Stimulated activated CD8-positive, alpha-beta memory T cell treated with anti-CD3 and anti-CD28 coated beads, Interleukin-12 subunit alpha, Interleukin-12 subunit beta, amount 100 ng/mL, for 24 hours (primary cell): ENCODE measurements around the gene CRTC1.

Source experiments
- DNase-seq: peaks from one replicate; pipeline ENCODE4 v3.0.0-alpha.2; 2020; ENCODE audit errors: extremely low read depth

The CRTC1 gene

DNA sequence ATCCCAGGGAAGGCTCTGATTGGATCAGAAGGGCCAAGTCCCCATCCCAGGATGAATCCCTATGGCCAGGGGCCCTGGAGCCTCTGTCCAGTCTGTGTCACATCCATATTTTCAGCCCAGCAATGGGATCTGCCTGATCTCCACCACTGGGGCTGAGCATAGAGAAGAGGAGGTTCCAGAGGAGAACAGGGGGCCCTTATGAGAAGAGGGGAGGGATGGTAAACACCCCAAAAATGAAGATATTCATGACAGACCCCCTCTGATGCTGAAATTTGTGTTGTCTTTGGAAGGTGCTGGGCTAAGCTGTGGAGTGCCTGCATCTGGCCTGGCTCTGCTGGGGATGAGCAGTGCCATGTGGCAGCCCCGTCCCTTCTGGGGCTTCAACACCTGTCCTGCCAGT is 32.2 kb upstream of the CRTC1 start:
- no peak for DNase-seq

DNA sequence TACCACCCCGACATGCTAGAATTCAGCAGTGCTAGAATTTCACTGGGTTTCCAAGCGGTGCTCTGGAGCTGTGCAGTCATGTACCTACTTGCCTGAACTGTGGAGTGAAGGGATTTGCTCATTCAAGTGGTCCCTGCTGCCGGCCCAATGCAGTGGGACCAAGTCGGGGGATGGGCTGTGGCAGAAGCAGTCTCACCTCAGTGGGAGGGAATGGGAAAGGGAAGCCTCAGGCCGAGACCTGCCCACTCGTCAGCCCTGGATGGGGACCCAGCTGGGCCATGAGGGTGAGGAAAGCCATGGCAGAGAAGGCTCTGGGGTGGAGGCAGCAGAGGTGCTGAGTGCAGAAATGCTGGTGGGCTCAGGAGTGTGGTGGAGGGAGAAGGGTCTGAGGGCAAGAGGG is 31.7 kb upstream of the CRTC1 start:
- DNase-seq = no peak

DNA sequence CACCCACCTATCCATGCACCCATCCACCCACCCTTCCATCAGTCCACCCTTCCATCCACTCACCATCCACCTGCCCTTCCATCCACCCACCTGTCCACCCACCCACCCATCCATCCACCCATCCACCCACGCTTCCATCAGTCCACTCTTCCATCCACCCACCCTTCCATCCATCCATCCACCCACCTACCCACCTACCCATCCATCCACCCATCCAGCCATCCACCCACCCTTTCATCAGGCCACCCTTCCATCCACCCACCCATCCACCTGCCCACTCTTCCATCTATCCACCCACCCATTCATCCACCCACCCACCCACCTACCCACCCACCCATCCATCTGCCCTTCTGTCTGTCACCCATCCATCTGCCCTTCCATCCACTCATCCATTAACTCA is 29.6 kb upstream of the CRTC1 start:
- no peak for DNase-seq

DNA sequence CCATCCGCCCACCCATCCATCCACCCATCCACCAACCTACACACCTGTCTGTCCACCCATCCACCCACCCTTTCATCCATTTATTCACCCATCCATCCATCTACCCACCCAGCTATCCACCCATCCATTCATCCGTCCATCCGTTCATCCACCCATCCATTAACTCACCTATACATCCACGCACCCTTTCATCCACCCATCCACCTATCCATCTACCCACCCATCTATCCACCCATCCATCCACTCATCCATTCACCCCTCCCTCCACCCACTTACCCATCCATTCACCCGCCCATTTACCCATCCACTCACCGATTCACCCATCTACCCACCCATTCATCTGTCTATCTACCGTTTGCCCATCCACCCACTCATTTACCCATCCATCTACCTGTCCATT is 29.0 kb upstream of the CRTC1 start:
- no peak for DNase-seq

DNA sequence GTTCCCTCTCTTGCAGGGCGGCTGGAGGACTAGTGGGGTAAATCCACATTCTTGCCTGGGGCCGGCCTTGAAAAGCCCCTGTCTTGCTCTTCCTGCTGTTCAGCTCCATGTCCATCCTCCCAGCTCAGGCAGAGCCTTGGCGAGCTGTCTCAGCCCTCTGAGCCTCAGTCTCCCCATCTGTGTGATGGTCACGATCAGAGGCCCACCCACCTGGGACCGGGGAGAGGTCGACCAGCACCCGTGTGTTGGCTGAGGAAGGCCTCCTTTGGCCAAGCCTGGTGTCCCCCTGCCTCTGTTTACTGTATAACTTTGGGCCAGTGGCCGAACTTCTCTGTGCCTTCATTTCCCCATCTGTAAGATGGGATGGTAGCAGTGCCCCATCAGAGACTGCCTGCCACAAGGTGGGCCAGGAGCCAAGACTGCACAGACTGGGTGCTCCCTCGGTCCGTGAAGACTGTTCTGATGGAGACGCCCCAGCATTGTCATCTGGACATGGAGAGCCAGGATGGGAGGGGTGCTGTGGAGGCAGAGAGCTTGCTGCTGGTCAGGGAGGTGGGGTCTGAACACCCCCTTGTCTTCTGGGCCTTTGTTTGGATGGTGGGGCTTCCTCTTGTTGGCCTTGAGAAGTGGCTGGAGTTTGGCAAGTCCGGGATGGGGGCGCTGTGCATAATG is 28.2 kb upstream of the CRTC1 start:
- no peak for DNase-seq

DNA sequence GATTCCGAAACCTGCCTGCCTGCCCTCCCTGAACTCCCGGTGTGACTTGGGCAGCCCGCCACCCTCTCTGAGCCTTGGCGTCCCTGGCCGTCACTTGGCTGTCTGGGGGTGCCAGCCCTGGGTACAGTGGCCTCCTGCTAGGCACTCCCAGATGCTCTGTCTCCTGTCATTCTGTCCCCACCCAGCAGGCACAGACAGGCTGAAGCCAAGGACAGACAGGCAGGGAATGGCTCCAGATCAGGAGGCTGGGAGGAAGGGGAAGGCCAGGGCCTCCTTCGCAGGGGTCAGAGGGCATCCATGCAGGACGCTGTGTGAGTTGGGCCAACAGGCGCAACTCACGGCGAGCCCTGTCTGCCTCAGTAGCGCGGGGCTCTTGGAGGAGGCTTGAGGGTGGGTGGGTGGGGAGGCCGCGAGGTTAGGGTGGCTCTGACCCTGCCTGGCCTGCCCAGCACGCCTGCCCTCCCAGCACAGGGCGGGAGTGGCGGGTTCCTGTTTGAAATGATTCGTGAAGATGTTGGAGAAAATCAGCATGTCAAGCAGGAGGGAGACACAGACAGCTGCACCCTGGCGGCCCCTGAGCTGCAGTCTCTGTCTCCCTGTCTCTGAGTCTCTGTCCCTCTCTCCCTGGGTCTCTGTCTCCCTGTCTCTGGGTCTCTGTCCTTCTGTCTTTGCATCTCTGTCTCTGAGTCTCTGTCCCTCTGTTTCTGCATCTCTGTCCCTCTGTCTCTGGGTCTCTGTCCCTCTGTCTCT is 27.0 kb upstream of the CRTC1 start:
- no peak for DNase-seq

DNA sequence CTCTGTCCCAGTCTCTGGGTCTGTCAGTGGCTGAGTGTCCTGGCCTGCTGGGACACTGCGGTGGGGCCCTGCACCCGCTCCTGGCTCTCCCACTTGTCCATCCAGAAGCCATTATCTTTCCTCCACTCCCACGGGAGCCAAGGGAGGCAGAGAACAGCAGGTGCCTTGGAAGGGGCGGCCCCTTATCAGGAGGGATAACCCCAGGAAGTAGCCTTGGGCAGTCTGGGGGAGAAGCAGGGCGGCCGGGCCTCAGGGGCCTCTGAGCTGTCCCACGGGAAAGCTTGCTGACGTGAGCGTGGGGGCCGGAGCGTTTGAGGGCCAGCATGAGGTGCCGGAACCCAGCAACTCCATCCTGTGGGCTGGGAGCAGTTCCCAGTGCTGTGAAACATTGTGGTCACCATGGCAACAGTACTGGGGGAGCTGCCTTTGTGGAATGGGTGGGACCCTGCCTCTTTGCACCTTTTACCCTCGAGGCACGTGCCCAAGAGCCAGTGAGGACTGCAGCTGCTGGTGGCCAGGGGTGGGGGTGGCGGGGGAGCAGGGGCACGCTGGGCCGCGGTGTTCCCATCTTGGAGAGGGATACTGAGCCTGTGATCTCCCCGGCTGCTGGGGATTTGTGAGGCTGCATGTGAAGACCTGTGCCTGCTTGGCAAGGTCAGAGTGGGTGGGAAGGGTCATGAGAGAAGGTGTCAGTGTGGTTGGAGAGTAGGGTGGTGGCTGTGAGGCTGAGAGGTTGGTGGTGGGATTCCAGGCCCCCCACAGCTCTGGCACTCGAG is 25.7 kb upstream of the CRTC1 start:
- no peak for DNase-seq

DNA sequence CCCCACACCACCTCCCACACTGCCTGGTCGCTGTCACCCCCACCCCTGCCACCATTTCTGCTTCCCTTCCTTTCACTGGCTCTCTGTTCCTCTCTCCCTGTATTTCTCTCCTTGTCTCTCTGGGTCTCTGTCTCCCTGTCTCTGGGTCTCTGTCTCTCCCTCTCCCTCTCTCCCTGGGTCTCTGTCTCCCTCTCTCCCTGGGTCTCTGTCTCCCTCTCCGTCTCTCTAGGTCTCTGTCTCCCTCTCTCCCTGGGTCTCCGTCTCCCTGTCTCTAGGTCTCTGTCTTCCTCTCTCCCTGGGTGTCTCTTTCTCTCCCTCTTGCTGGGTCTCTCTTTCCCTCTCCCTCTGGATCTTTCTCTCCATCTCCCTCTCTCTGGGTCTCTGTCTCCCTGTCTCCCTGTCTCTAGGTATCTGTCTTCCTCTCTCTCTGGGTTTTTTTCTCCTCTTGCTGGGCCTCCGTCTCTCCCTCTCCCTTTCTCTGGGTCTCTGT is 25.1 kb upstream of the CRTC1 start:
- DNase-seq = no peak

DNA sequence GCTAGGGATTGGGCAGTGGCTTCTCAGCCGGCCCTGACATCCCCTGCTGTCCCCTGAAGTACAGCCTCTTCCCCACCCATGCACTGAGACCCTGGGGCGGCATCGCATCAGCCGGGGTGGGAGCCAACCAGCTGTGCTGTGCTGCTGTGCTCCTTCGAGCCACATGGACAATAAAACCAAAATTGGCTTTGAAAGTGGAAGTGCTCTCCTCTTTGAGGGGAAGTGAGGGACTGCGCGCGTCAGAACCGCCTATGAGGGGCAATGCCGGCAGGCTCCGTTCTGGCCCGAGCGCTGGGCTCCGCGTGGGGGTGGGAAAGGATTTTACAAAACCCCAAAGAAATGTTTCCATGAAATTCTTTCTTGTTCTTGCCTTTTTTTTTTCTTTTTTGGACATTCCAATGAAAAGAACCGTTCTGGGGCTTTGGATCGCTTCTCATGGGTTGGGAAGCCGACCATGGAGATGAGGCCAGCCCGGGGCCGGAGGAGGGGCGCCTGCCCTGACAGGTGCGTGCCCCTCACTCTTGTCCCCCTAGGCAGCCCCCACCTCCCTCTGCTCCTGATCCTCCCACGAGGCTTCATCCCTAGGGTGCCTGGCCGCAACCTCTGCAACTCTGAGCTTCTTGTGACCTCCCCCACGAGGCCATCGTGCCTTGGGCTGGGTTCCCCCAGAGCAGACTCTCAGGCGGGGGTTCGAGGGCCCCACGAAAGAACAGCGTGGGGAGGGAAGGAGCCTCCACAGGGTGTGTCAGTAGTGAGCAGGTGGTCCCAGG is 24.0 kb upstream of the CRTC1 start:
- no peak for DNase-seq

DNA sequence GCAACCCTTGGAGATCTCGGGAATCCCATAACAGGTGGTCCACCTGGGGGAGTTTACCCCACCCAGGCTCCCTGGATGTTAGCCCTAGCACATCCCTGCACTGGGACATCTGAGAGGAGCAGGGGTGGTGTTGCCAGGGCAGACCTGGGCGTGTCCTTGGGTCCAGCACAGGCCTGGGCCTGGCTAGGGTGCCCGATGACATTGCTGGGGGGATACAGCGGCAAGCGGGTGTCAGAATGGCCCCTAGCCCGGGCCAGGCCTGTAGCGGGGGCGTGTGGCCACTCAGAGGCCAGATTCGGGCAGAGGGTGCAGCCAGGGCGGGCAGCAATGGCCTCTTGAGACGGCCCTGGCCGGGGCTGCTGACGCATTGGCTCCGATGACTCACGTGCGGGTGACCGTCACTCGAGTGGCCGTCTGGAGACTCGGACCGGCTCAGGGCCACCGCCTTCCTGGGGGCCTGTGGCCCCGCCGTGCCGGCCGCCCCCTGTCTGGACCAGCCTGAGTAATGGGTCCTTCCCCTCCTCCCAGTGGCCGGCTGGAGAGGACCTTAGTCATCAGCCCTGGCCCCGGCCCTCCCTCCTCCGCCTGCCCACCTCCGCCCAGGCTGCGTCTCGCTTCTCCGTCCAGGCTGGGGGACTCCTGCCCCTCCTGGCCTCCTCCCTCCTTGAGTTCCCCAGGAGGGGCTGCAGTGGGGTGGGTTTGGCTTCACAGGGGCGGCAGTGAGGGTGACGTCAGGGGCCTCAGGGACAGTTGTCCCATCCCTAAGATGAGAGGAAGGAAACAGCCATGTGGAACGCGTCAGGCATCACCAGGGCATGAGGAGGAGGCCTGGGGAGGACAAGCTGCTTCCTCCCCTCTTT is 23.2 kb upstream of the CRTC1 start:
- no peak for DNase-seq

DNA sequence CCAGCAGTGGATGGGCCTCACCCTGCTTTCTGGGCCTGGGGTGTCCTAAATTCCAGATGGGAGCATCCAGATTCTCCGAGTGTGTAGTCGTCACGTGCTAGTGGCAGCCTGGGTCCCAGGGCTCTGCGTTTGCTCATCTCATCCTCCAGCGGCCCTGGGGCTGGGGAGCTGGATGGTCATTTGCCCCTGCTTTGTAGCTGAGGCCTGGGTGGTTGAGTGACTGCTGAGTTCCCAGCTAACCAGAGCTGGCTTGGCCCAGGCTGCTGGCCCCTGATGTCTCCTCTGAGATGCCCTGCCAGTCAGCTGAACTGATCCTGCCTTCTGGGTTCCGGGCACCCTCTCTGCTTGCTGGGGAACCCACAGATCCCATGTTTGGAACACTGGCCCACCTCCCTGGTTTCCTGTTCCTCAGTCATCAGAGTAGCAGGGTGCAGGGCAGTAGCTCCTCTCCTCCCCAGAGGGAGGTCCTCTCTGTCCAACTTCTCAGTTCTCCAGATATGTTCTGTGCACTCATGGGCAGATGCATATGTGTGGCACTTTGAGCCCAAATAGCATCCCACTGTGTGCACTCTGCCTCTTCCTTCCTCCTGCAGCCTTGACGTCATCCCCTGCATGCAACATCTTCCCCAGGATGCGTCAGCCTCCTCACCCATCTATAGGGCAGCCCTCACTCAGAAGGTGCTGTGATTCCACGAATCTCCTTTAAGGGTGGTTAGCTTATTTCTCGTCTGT is 22.4 kb upstream of the CRTC1 start:
- no peak for DNase-seq

DNA sequence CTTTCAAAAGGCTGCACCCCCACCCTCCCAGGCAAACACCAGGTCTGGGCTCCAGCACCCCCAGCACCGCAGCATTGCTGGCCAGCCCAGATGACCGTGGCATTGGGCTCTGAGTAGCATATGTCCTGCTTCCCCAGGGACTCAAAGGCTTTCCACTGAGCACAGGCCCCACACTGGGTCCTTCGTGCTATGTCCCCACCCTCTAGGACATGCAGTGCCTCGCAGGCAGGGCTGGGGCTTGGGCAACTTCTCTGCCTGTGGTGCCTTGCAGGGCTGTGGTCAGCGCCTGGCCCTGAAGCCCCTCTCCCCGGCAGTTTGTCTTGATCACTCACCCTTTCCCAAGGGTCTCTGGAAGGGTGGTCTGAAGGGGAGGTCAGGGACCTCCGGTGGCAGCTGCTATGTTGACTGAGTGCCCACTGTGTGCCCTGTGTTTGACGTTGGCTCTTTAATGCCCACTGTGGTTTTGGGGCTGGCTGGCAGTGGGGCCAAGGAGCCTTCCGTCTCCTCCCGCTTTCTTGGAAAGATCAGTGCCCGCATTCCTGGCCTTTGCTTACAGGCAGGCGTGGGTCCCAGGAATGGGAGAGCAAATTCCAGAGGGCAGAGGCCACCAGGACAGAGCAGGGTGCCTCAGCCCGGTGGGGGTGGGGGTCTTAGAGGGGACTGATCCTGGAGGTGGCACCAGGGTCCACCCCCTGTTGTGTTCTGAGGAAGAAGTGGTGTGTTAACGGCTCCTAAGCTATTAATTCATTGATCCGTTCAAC is 20.3 kb upstream of the CRTC1 start:
- no peak for DNase-seq

DNA sequence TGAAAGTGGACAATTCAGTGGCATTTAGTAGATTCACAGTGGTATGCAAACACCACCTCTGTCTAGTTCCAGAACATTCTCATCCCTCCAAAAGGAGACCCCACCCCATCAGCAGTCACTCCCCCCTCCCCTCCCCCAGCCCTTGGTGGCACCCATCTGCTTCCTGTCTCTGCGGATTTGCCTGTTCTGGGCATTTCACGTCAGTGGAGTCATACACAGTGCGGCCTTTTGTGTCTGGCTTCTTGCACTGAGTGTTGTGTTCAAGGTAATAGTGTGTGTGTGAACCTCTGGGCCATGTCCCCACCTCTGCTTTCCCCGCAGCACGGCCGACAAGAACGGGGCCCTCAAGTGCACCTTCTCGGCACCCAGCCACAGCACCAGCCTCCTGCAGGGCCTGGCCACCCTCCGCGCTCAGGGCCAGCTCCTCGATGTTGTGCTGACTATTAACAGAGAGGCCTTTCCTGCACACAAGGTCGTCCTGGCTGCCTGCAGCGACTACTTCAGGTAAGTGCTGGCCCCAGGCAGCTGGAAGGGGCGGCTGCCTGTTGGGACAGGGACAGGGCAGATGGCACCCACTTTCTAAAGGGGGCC is 19.4 kb upstream of the CRTC1 start:
- DNase-seq = no peak

DNA sequence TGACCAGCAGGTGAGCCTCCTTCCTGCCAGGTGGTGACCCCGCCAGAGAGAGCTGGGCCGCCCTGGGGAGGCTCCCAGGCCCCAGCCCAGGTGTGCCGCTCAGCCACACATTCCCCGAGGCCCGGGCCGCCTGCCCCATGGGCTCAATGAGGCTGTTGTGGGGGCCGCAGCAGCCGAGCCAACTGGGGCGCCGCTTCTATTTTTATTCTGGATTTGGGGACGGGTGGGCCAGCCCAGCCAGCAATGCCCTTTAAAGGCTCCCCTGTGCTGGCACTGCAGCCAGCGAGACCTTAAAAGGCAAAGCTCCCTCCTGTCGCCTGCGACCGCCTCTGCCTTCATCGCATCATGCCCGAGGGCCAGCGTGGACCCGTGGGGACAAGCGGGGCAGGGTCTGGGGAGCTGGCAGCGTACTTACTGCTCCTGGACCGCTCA is 17.7 kb upstream of the CRTC1 start:
- DNase-seq = no peak

DNA sequence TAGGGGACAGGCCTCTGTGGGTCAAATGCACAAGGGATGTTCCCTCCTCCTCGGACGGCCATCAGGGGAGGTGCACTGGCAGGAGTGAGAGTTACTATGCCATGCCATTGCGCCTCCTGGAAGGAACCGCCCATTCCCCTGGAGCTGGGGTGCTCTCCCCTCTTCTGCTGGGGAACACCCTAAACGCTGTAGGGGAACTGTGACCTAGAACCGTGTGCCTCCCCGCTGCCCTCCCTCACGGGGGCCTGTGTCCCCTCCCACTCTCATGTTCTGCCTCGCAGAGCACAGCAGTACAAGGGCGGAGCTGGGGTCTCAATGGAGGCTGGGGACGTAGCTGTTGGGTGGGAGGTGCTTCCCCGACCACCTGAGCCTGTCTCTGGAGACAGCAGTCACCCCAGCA is 17.2 kb upstream of the CRTC1 start:
- no peak for DNase-seq

DNA sequence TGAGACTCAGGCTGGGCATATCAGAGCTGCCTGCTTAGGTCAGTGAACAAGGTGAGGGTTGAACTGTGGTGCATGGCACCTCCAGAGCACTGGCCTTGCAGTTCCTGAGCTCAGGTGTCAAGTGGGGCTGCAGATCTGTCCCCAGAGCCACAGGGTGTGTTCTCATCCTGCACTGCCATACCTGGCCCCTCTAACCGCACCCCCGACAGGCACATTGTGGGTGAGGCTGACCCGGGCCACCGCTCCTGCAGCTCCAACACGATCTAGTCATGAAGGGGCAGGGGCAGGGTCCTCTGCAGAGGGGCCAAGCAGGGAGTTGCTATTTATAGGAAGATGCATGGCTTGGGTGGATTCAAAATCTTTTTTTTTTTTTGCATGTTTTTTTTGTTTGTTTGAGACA is 16.7 kb upstream of the CRTC1 start:
- DNase-seq = no peak

DNA sequence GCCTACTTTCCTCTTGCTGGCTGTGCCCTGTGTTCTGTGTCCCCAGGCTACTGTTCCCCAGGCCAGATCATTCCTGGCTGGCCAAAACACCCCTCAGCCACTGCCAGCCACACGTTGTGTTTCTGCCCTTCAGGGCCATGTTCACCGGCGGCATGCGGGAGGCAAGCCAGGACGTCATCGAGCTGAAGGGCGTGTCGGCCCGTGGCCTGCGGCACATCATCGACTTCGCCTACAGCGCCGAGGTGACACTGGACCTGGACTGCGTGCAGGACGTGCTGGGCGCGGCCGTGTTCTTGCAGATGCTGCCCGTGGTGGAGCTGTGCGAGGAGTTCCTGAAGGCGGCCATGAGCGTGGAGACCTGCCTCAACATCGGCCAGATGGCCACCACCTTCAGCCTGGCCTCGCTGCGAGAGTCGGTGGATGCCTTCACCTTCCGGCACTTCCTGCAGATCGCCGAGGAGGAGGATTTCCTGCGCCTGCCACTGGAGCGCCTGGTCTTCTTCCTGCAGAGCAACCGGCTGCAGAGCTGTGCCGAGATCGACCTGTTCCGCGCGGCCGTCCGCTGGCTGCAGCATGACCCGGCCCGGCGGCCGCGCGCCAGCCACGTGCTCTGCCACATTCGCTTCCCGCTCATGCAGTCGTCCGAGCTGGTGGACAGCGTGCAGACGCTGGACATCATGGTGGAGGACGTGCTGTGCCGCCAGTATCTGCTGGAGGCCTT is 15.8 kb upstream of the CRTC1 start:
- DNase-seq = no peak

DNA sequence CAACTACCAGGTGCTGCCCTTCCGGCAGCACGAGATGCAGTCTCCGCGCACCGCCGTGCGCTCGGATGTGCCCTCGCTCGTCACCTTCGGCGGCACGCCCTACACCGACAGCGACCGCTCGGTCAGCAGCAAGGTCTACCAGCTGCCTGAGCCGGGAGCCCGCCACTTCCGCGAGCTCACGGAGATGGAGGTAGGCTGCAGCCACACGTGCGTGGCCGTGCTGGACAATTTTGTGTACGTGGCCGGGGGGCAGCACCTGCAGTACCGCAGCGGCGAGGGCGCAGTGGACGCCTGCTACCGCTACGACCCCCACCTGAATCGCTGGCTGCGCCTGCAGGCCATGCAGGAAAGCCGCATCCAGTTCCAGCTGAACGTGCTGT is 15.2 kb upstream of the CRTC1 start:
- no peak for DNase-seq
